GM19035 (cell line): ENCODE results near the gene SCNN1G.

ENCODE experiments used
- ATAC-seq: cut with Tn5 transposase; IDR thresholded peaks from one replicate; pipeline ENCODE4 v1.9.1; 2021; ENCODE audit not compliant: unreplicated experiment

SCNN1G gene

GRCh38 chr16:23195366-23195978 lies 12.9 kb downstream of the SCNN1G start:
- ATAC-seq = no peak

- ATAC-seq = no peak
These were observed 14.0 kb downstream of the SCNN1G start for GRCh38 chr16:23196539-23196938.

- ATAC-seq = no peak
These were observed 19.6 kb downstream of the SCNN1G start for GRCh38 chr16:23202166-23202565.

- ATAC-seq = no peak
These were observed 24.4 kb downstream of the SCNN1G start for GRCh38 chr16:23206986-23207385.

- no peak for ATAC-seq
These were observed 24.9 kb downstream of the SCNN1G start for GRCh38 chr16:23207485-23207884.

GRCh38 chr16:23209606-23210005 lies 27.1 kb downstream of the SCNN1G start:
- no peak for ATAC-seq

- no peak for ATAC-seq
These were observed 31.3 kb downstream of the SCNN1G start for GRCh38 chr16:23213831-23214230.

GRCh38 chr16:23214796-23215195 lies 32.3 kb downstream of the SCNN1G start:
- ATAC-seq = no peak

- ATAC-seq = no peak
These were observed 32.9 kb downstream of the SCNN1G start for GRCh38 chr16:23215435-23215834.

GRCh38 chr16:23216658-23217246 lies 34.2 kb downstream of the SCNN1G start:
- ATAC-seq = no peak

- no peak for ATAC-seq
These were observed 35.1 kb downstream of the SCNN1G start for GRCh38 chr16:23217646-23218045.

GRCh38 chr16:23222929-23223328 lies 40.4 kb downstream of the SCNN1G start:
- no peak for ATAC-seq

- ATAC-seq = no peak
These were observed 40.8 kb downstream of the SCNN1G start for GRCh38 chr16:23223368-23223767.

- no peak for ATAC-seq
These were observed 42.6 kb downstream of the SCNN1G start for GRCh38 chr16:23225109-23225508.

- ATAC-seq = no peak
These were observed 43.1 kb downstream of the SCNN1G start for GRCh38 chr16:23225634-23226033.

- no peak for ATAC-seq
These were observed 45.0 kb downstream of the SCNN1G start for GRCh38 chr16:23227529-23227928.

GRCh38 chr16:23229714-23230113 lies 47.2 kb downstream of the SCNN1G start:
- ATAC-seq = no peak

GRCh38 chr16:23232806-23233205 lies 50.3 kb downstream of the SCNN1G start:
- ATAC-seq = no peak

GRCh38 chr16:23235176-23235575 lies 52.6 kb downstream of the SCNN1G start:
- ATAC-seq = no peak

GRCh38 chr16:23236983-23237382 lies 54.4 kb downstream of the SCNN1G start:
- no peak for ATAC-seq

GRCh38 chr16:23240994-23241393 lies 58.4 kb downstream of the SCNN1G start:
- ATAC-seq = no peak

GRCh38 chr16:23244122-23244521 lies 61.6 kb downstream of the SCNN1G start:
- no peak for ATAC-seq

GRCh38 chr16:23245268-23245667 lies 62.7 kb downstream of the SCNN1G start:
- ATAC-seq = no peak
